ENCODE data around the gene MZB1. TPM values are rescaled to one million over a fixed set of nuclear protein-coding genes. Genes with fewer than 3 reads are reported as not detected.

The MZB1 gene
- total and polyA plus RNA-seq, 2 of the 8 experiments (the other 6 are each of a cell fraction or from before 2014, with no cell fraction given), result 0.39 to 0.47 TPM

DNA sequence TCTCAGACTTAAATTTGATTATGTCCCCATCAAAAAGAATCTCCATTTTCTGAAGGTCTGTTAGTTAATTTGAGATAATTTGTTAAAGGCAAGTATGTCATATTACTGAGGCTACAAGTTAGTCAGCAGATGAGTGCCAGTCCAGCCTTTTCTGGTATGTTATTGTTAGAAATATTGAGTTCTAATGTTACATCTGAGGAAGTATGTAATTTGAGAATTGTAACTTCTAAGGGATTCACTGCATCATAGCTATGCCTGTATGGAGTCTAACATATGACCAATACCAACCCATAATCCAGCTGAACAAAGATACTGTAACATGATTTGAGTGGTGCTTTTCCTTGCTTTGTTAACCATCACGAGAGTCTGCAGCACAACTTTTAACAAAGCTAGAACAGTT, 20.5 kb downstream of the MZB1 start:
- Histone ChIP-seq H3K27me3 (replicated peaks in 1 of 4; ENCODE audit: control insufficient read depth in 3 of 4, extremely low read depth in 1 of 4, insufficient read depth in 3 of 4, low read length in 3 of 4) (no peaks in the 10 kb centered on the region), H2AK5ac (ENCODE audit: low read depth, low read length) (no peak overlapping the region), H3K23ac (ENCODE audit: insufficient read length) (no peak overlapping the region), H3K4me3 (ENCODE audit: extremely low read depth in 1 of 4, insufficient read depth in 2 of 4, low read depth in 3 of 4, low read length in 4 of 4) (no peak overlapping the region), H3K9ac (replicated peaks in 1 of 4; ENCODE audit: extremely low read depth in 1 of 4, low read depth in 3 of 4, low read length in 3 of 4) (no peak overlapping the region), H3K23me2 (ENCODE audit: low read depth, low read length) (no peaks in the 10 kb centered on the region), H3K4me1 (replicated peaks in 1 of 4; ENCODE audit: control insufficient read depth in 3 of 4, insufficient read depth in 4 of 4, low read length in 3 of 4) (no peaks in the 10 kb centered on the region), H2BK15ac (ENCODE audit: low read length) (no peak overlapping the region), H3K4me2 (ENCODE audit: insufficient read depth in 1 of 2, low read depth in 2 of 2, low read length in 2 of 2) (no peak overlapping the region), H3K9me3 (ENCODE audit: insufficient read depth in 2 of 2, low read depth in 1 of 2, low read length in 1 of 2) (no peaks in the 10 kb centered on the region), H4K8ac (ENCODE audit: extremely low read depth, insufficient read depth, low read length) (no peak overlapping the region), H4K91ac (replicated peaks; ENCODE audit: insufficient read length, low read length) (no peak overlapping the region), H3K79me2 (ENCODE audit: control insufficient read depth in 1 of 2, insufficient read depth in 2 of 2, low read length in 2 of 2) (no peaks in the 10 kb centered on the region), H2BK20ac (ENCODE audit: low read length) (no peak overlapping the region), H2BK5ac (ENCODE audit: low read depth, low read length) (no peak overlapping the region), H3K27ac (ENCODE audit: low read depth, low read length) (no peak overlapping the region), H3K14ac (ENCODE audit: insufficient read length) (no peak overlapping the region), H2BK12ac (ENCODE audit: low read depth, low read length) (no peak overlapping the region), H4K5ac (ENCODE audit: insufficient read length, low read depth, low read length) (no peak overlapping the region), H2BK120ac (replicated peaks; ENCODE audit: low read depth, low read length) (no peak overlapping the region), H3K4ac (replicated peaks; ENCODE audit: insufficient read length, low read depth, low read length) (no peak overlapping the region), H3K18ac (ENCODE audit: extremely low read depth, low read length) (no peak overlapping the region), H2AFZ (ENCODE audit: low read length) (no peak overlapping the region), H3K56ac (replicated peaks; ENCODE audit: insufficient read length, low read depth, low read length) (no peak overlapping the region), H3K36me3 (ENCODE audit: control insufficient read depth in 2 of 4, insufficient read depth in 4 of 4, low read length in 3 of 4) (peaks cover 12 to 65% (median 41%) of the 10 kb centered on the region in 4 experiments; a peak in 7 of 8 replicates), H3K79me1 (ENCODE audit: low read depth, low read length) (no peaks in the 10 kb centered on the region; the same call in 1 of the 2 replicates), H4K20me1 (replicated peaks in 1 of 2; ENCODE audit: control insufficient read depth in 1 of 2, insufficient read depth in 2 of 2, low read length in 2 of 2) (peaks cover 0 to 3% of the 10 kb centered on the region in 2 experiments)
- no peak for DNase-seq (ENCODE audit: low read depth in 1 of 2, low spot score in 2 of 2)
- ChIA-PET POLR2A (ENCODE audit: partially characterized antibody) (interaction anchor here (0.6 to 1.6 kb wide), 8 partner anchors 10 to 93 kb away, joined by 3 to 5 read pairs (median 4); no protein-coding TSS in a partner anchor), CTCF (ENCODE audit: partially characterized antibody) (interaction anchor here (0.5 to 1.7 kb wide), 9 partner anchors 12 to 412 kb away, joined by 3 to 6 read pairs (median 3); no protein-coding TSS in a partner anchor)
- no peak for TF ChIP-seq CHD2 (IDR thresholded peaks at IDR 0.05; ENCODE audit: low read length)
- TF ChIP-seq BCL11A (IDR thresholded peaks at IDR 0.05; ENCODE audit: low read depth in 2 of 2, low read length in 2 of 2), result no peak
- FAIRE-seq, result no peak
- WGBS, 2 experiments (ENCODE audit: extremely low coverage in 1 of 2, insufficient coverage in 1 of 2, insufficient read length in 1 of 2, insufficient replicate concordance in 2 of 2, low coverage in 1 of 2, low lambda C conversion rate in 2 of 2, missing lambda C conversion rate in 1 of 2), result 93% methylated on average over 1 of the region's 1 CpG; no CpG with 5 or more reads in 1 of the 2 experiments
